ENCODE results near the gene ITM2C. TPM values are rescaled to one million over a fixed set of nuclear protein-coding genes. Genes with fewer than 3 reads are reported as not detected.
A peak's percentile ranks its signal among the peaks of the same experiment; 100 is the strongest.

The ITM2C gene
- total and polyA plus RNA-seq, 8 donors = 26.2 to 96.3 (median 41.0) TPM

GRCh38 chr2:230888824-230889400, 24.2 kb downstream of the ITM2C start:
- intact Hi-C loops (cut with DNase I) = no loop called here
- H3K9me3 ChIP-seq = no peaks in the 10 kb centered on the region
- no peaks in the 10 kb centered on the region for H3K27me3 ChIP-seq
- no peak overlapping the region for H3K27ac ChIP-seq
- FAIRE-seq = no peak
- H3K36me3 ChIP-seq = no peaks in the 10 kb centered on the region
- WGBS, 2 donors = 84 to 88% methylated on average over 14 of the region's 14 CpGs
- H3K4me3 ChIP-seq = no peak overlapping the region
- no peak for ATAC-seq
- peak in 1 of 6 donors; percentile 31 for DNase-seq
- H3K4me1 ChIP-seq = no peaks in the 10 kb centered on the region
- TF ChIP-seq, protein P1, sequence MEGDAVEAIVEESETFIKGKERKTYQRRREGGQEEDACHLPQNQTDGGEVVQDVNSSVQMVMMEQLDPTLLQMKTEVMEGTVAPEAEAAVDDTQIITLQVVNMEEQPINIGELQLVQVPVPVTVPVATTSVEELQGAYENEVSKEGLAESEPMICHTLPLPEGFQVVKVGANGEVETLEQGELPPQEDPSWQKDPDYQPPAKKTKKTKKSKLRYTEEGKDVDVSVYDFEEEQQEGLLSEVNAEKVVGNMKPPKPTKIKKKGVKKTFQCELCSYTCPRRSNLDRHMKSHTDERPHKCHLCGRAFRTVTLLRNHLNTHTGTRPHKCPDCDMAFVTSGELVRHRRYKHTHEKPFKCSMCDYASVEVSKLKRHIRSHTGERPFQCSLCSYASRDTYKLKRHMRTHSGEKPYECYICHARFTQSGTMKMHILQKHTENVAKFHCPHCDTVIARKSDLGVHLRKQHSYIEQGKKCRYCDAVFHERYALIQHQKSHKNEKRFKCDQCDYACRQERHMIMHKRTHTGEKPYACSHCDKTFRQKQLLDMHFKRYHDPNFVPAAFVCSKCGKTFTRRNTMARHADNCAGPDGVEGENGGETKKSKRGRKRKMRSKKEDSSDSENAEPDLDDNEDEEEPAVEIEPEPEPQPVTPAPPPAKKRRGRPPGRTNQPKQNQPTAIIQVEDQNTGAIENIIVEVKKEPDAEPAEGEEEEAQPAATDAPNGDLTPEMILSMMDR (IDR thresholded peaks at IDR 0.05) = no peak

- FAIRE-seq (no peak), ATAC-seq (no peak), DNase-seq (no peak)
- Histone ChIP-seq H3K9me3 (no peaks in the 10 kb centered on the region), H3K27me3 (no peaks in the 10 kb centered on the region), H3K36me3 (no peaks in the 10 kb centered on the region), H3K4me3 (no peak overlapping the region), H3K27ac (no peak overlapping the region), H3K4me1 (no peaks in the 10 kb centered on the region)
- TF ChIP-seq, protein P1 (IDR thresholded peaks at IDR 0.05) = no peak
- intact Hi-C loops (cut with DNase I) = no loop called here
- 73 to 81% methylated on average over 22 of the region's 22 CpGs for WGBS, 2 donors
Observed at GRCh38 chr2:230889911-230890601, 25.3 kb downstream of the ITM2C start.

GRCh38 chr2:230890646-230891045, 25.9 kb downstream of the ITM2C start:
- FAIRE-seq = no peak
- DNase-seq = peak in 1 of 6 donors; percentile 21
- no peaks in the 10 kb centered on the region for H3K36me3 ChIP-seq
- TF ChIP-seq, protein P1 (IDR thresholded peaks at IDR 0.05) = no peak
- H3K4me3 ChIP-seq = no peak overlapping the region
- no peaks in the 10 kb centered on the region for H3K27me3 ChIP-seq
- H3K9me3 ChIP-seq = no peaks in the 10 kb centered on the region
- ATAC-seq = no peak
- no peaks in the 10 kb centered on the region for H3K4me1 ChIP-seq
- no peak overlapping the region for H3K27ac ChIP-seq
- intact Hi-C loops (cut with DNase I) = no loop called here
- 78 to 89% methylated on average over 4 of the region's 4 CpGs for WGBS, 2 donors

- no peaks in the 10 kb centered on the region for H3K36me3 ChIP-seq
- H3K9me3 ChIP-seq = no peaks in the 10 kb centered on the region
- TF ChIP-seq, protein P1 (IDR thresholded peaks at IDR 0.05) = no peak
- no peak overlapping the region for H3K4me3 ChIP-seq
- FAIRE-seq (no peak), DNase-seq (no peak), ATAC-seq (no peak)
- WGBS, 2 donors = 45% methylated on average over 5 of the region's 5 CpGs
- H3K4me1 ChIP-seq = no peaks in the 10 kb centered on the region
- intact Hi-C loops (cut with DNase I) = no loop called here
- H3K27me3 ChIP-seq = no peaks in the 10 kb centered on the region
- H3K27ac ChIP-seq = no peak overlapping the region
Observed at GRCh38 chr2:230891064-230891463, 26.3 kb downstream of the ITM2C start.

- Histone ChIP-seq H3K36me3 (no peaks in the 10 kb centered on the region), H3K9me3 (no peaks in the 10 kb centered on the region), H3K27ac (no peak overlapping the region), H3K27me3 (no peaks in the 10 kb centered on the region), H3K4me3 (no peak overlapping the region), H3K4me1 (no peaks in the 10 kb centered on the region)
- DNase-seq (peak in 1 of 6 donors; percentile 21), FAIRE-seq (no peak), ATAC-seq (no peak)
- TF ChIP-seq, protein P1 (IDR thresholded peaks at IDR 0.05) = no peak
- 57 to 64% methylated on average over 6 of the region's 6 CpGs for WGBS, 2 donors
- intact Hi-C loops (cut with DNase I) = no loop called here
Observed at GRCh38 chr2:230891509-230891908, 26.8 kb downstream of the ITM2C start.

Measured in pancreas (tissue), 10 donors.